HCT116 (cell line): ENCODE measurements around the gene DIP2C.

ENCODE experiments used
- EGR1 ChIP-seq: IDR thresholded peaks from 2 replicates; pipeline ENCODE4 v1.6.1; 2012; ENCODE audit warnings: low read depth
- EZH2 ChIP-seq: fragments of 200-600 bp; sonication (generic); IDR thresholded peaks from 2 replicates; pipeline ENCODE4 v1.6.1; 2017; ENCODE audit warnings: antibody characterized with exemption, mixed run types
- EZH2phosphoT487 ChIP-seq: fragments of 200-600 bp; IDR thresholded peaks from 2 replicates; pipeline ENCODE4 v1.6.1; 2018; ENCODE audit warnings: antibody characterized with exemption, borderline replicate concordance
- JUND ChIP-seq: IDR thresholded peaks from 2 replicates; pipeline ENCODE4 v1.6.1; 2012
- POLR2AphosphoS5 ChIP-seq: IDR thresholded peaks from 2 replicates; pipeline ENCODE4 v1.6.1; 2011; ENCODE audit warnings: mild to moderate bottlenecking, low read depth, low read length, moderate library complexity
- SP1 ChIP-seq: IDR thresholded peaks from 2 replicates; pipeline ENCODE4 v1.6.1; 2012; ENCODE audit warnings: low read depth
- ZNF274 ChIP-seq: fragments of 200-500 bp; sonication (Bioruptor generic); IDR thresholded peaks from 2 replicates; pipeline ENCODE4 v1.6.1; 2014; ENCODE audit warnings: mild to moderate bottlenecking, low read depth, low read length, inconsistent platforms
- TF ChIP-seq, protein P1 (sequence below), 3 experiments: fragments of 200-600 bp in 1 of 3; sonication (generic) in 1 of 3; IDR thresholded peaks in 2 of 3; conservative IDR thresholded peaks in 1 of 3; 2 replicates each; pipeline ENCODE4 v1.5.1; 2012 to 2017; ENCODE audit warnings: low read depth in 2 of 3, low read length in 2 of 3, antibody characterized with exemption in 1 of 3, borderline replicate concordance in 1 of 3, control low read depth in 1 of 3, mild to moderate bottlenecking in 1 of 3, mixed read lengths in 1 of 3, mixed run types in 1 of 3, moderate library complexity in 1 of 3; ENCODE audit not compliant: insufficient read depth in 1 of 3

GRCh38 chr10:510415-510881 lies 179.0 kb downstream of the DIP2C start:
- TF ChIP-seq, protein P1, sequence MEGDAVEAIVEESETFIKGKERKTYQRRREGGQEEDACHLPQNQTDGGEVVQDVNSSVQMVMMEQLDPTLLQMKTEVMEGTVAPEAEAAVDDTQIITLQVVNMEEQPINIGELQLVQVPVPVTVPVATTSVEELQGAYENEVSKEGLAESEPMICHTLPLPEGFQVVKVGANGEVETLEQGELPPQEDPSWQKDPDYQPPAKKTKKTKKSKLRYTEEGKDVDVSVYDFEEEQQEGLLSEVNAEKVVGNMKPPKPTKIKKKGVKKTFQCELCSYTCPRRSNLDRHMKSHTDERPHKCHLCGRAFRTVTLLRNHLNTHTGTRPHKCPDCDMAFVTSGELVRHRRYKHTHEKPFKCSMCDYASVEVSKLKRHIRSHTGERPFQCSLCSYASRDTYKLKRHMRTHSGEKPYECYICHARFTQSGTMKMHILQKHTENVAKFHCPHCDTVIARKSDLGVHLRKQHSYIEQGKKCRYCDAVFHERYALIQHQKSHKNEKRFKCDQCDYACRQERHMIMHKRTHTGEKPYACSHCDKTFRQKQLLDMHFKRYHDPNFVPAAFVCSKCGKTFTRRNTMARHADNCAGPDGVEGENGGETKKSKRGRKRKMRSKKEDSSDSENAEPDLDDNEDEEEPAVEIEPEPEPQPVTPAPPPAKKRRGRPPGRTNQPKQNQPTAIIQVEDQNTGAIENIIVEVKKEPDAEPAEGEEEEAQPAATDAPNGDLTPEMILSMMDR (IDR thresholded peaks at IDR 0.05 in 2 of 3, conservative IDR thresholded peaks at IDR 0.05 in 1 of 3; ENCODE audit: borderline replicate concordance in 1 of 3, insufficient read depth in 1 of 3, low read depth in 2 of 3, low read length in 2 of 3): no peak
- TF ChIP-seq EGR1 (no peak), POLR2AphosphoS5 (no peak), SP1 (no peak), ZNF274 (no peak), EZH2phosphoT487 (no peak), JUND (no peak), EZH2 (no peak)
